K562 (cell line): Measurements from ENCODE around the gene FTL. TPM values are rescaled to one million over a fixed set of nuclear protein-coding genes. Genes with fewer than 3 reads are reported as not detected.

ENCODE experiments used
- ARID3A ChIP-seq: IDR thresholded peaks from 2 replicates; pipeline ENCODE4 v1.6.1; 2012; ENCODE audit warnings: low read depth, low read length, improper control_type of control experiment, borderline replicate concordance
- ASH1L ChIP-seq: fragments of 450-650 bp; IDR thresholded peaks from 2 replicates; pipeline ENCODE4 v1.6.1; 2018; ENCODE audit warnings: borderline replicate concordance, mild to moderate bottlenecking, low read depth; ENCODE audit not compliant: partially characterized antibody
- BCLAF1 ChIP-seq, 2 experiments: fragments of 450-650 bp in 1 of 2; IDR thresholded peaks; 2 replicates each; pipeline ENCODE4 v1.6.1; 2011 to 2017; ENCODE audit warnings: low read depth in 2 of 2, antibody characterized with exemption in 1 of 2, borderline replicate concordance in 1 of 2, low read length in 1 of 2, mild to moderate bottlenecking in 1 of 2, mixed read lengths in 1 of 2; ENCODE audit not compliant: control insufficient read depth in 1 of 2
- BRD9 ChIP-seq: fragments of 450-650 bp; IDR thresholded peaks from 2 replicates; pipeline ENCODE4 v1.6.1; 2018; ENCODE audit warnings: low read depth; ENCODE audit not compliant: partially characterized antibody
- CUX1 ChIP-seq: fragments of 200-800 bp; sonication (Bioruptor generic); IDR thresholded peaks from 2 replicates; pipeline ENCODE4 v1.6.1; 2016; ENCODE audit warnings: missing genetic modification characterization, missing compliant biosample characterization
- FIP1L1 ChIP-seq: fragments of 200-400 bp; formaldehyde crosslinking; IDR thresholded peaks from 2 replicates; pipeline ENCODE4 v1.6.1; 2018; ENCODE audit warnings: mild to moderate bottlenecking, low read depth, low read length; ENCODE audit not compliant: poor library complexity, severe bottlenecking
- FOXK2 ChIP-seq, 2 experiments: fragments of 450-650 bp; IDR thresholded peaks in 1 of 2; conservative IDR thresholded peaks in 1 of 2; 2 replicates each; pipeline ENCODE4 v1.6.1; 2016; ENCODE audit warnings: low read depth in 2 of 2, mild to moderate bottlenecking in 1 of 2
- FOXM1 ChIP-seq, 2 experiments: fragments of 450-650 bp in 1 of 2; sonication (generic) in 1 of 2; formaldehyde crosslinking in 1 of 2; IDR thresholded peaks; 2 replicates each; pipeline versions ENCODE4 v1.6.1 to v1.9.0; 2017 to 2022; ENCODE audit warnings: low read depth in 2 of 2, mild to moderate bottlenecking in 2 of 2, missing genetic modification reagents in 1 of 2, moderate library complexity in 1 of 2
- L3MBTL2 ChIP-seq: fragments of 450-650 bp; IDR thresholded peaks from 2 replicates; pipeline ENCODE4 v1.6.1; 2016; ENCODE audit warnings: mild to moderate bottlenecking, moderate library complexity
- LARP7 ChIP-seq: fragments of 450-650 bp; IDR thresholded peaks from 2 replicates; pipeline ENCODE4 v1.6.1; 2016
- NR3C1 ChIP-seq: sonication (generic); formaldehyde crosslinking; IDR thresholded peaks from 2 replicates; pipeline ENCODE4 v1.8.1; 2022; ENCODE audit warnings: missing genetic modification reagents
- NRF1 ChIP-seq, 2 experiments: fragments of 450-650 bp; IDR thresholded peaks in 1 of 2; conservative IDR thresholded peaks in 1 of 2; 2 replicates each; pipeline ENCODE4 v1.6.1; 2014; ENCODE audit warnings: mild to moderate bottlenecking in 2 of 2
- SREBF2 ChIP-seq: sonication (generic); formaldehyde crosslinking; IDR thresholded peaks from 2 replicates; pipeline ENCODE4 v1.4.0; 2020; ENCODE audit warnings: mild to moderate bottlenecking, missing genetic modification reagents
- TGIF2 ChIP-seq: sonication (generic); formaldehyde crosslinking; IDR thresholded peaks from 2 replicates; pipeline ENCODE4 v1.8.1; 2022; ENCODE audit warnings: mild to moderate bottlenecking, missing genetic modification reagents, moderate library complexity
- ZNF174 ChIP-seq: fragments of 250-450 bp; sonication (Bioruptor Pico); IDR thresholded peaks from 2 replicates; pipeline ENCODE4 v1.4.0; 2020; ENCODE audit warnings: mild to moderate bottlenecking
- ZNF511 ChIP-seq: sonication (generic); formaldehyde crosslinking; IDR thresholded peaks from 2 replicates; pipeline ENCODE4 v1.8.0; 2022; ENCODE audit warnings: mild to moderate bottlenecking, missing genetic modification reagents
- polyA plus RNA-seq, 8 experiments: library from polyadenylated mRNA; depleted of rRNA in 4 of 8; stranded (reverse) in 5 of 8; unstranded in 3 of 8; fragments of >200 nt; fragmentation: Nextera tagmentation in 2 of 8; fragmentation: Illumina TruSeq in 1 of 8; extraction: Ambion mirVana in 2 of 8; extraction: Trizol in 1 of 8; gene quantifications; 2 replicates each; pipeline versions ENCODE4 v1.2.1 to v1.2.3, GENCODE V29; 2011 to 2014; ENCODE audit warnings: inconsistent platforms in 1 of 8, missing spikeins in 1 of 8
- total RNA-seq, 7 experiments: library from RNA; depleted of rRNA in 6 of 7; stranded (reverse); fragments of >200 nt in 6 of 7; fragmentation: Illumina TruSeq in 2 of 7; extraction: Trizol in 2 of 7; gene quantifications; 2 replicates each; pipeline versions ENCODE4 v1.2.1 to v1.2.3, GENCODE V29; 2011 to 2021; ENCODE audit warnings: low replicate concordance in 1 of 7

The FTL gene
- total and polyA plus RNA-seq, 9 of the 15 experiments (the other 6 are each of a cell fraction or from before 2014, with no cell fraction given) = 1,231 to 27,415 (median 3,965) TPM

GRCh38 chr19:48965806-48966540 lies 864 bp downstream of the FTL start (continued):
- no peak for TF ChIP-seq FOXM1 (IDR thresholded peaks at IDR 0.05; ENCODE audit: low read depth)
- no peak for TF ChIP-seq FOXM1 (CRISPR knock-in tag; IDR thresholded peaks at IDR 0.05; ENCODE audit: low read depth)
- TF ChIP-seq ARID3A = no peak
- no peak for TF ChIP-seq FIP1L1
- TF ChIP-seq ASH1L = no peak
- TF ChIP-seq CUX1 (CRISPR knock-in tag) = no peak
- TF ChIP-seq ZNF511 (CRISPR knock-in tag) = peak; percentile 75; the same call in 1 of the 2 replicates
- no peak for TF ChIP-seq NR3C1
- peak in 1 of 2 experiments; percentile 93; a peak in 1 of 4 replicates for TF ChIP-seq BCLAF1 (IDR thresholded peaks at IDR 0.05; ENCODE audit: borderline replicate concordance in 1 of 2, control insufficient read depth in 1 of 2, low read depth in 2 of 2, low read length in 1 of 2)
- no peak for TF ChIP-seq SREBF2 (CRISPR knock-in tag)
- TF ChIP-seq BRD9 = no peak
- TF ChIP-seq LARP7 = no peak
- TF ChIP-seq FOXK2 (conservative IDR thresholded peaks at IDR 0.05 in 1 of 2, IDR thresholded peaks at IDR 0.05 in 1 of 2; ENCODE audit: low read depth in 2 of 2) = peak; percentile 5 to 13; a peak in 2 of 4 replicates
- TF ChIP-seq ZNF174 = no peak
- TF ChIP-seq NRF1 (conservative IDR thresholded peaks at IDR 0.05 in 1 of 2, IDR thresholded peaks at IDR 0.05 in 1 of 2) = no peak
- TF ChIP-seq TGIF2 (CRISPR knock-in tag) = no peak
- peak; percentile 40; the same call in 1 of the 2 replicates for TF ChIP-seq L3MBTL2
